Measurements from ENCODE around the gene ERLEC1. TPM values are rescaled to one million over a fixed set of nuclear protein-coding genes. Genes with fewer than 3 reads are reported as not detected.
"Not testable (repeated sequence)": the region's sequence is repeated elsewhere in the genome, so short reads cannot be mapped to it uniquely, and the experiment has no call there.

The ERLEC1 gene
- total and polyA plus RNA-seq, 2 donors: 32.8 to 34.4 TPM

GRCh38 chr2:53840580-53840979 is 53.7 kb downstream of the ERLEC1 start:
- no peak overlapping the region for H3K27ac ChIP-seq (ENCODE audit: low read depth in 1 of 2, low read length in 1 of 2)
- WGBS: 93% methylated on average over 1 of the region's 1 CpG
- no peak overlapping the region for H3K4me3 ChIP-seq (ENCODE audit: low read length in 2 of 2)
- no peaks in the 10 kb centered on the region for H3K36me3 ChIP-seq (ENCODE audit: control insufficient read depth in 2 of 2, insufficient read depth in 2 of 2, low read length in 1 of 2)
- H3K9me3 ChIP-seq (ENCODE audit: control insufficient read depth in 2 of 2, insufficient read depth in 1 of 2, low read length in 1 of 2): no peaks in the 10 kb centered on the region
- no peak for DNase-seq (ENCODE audit: low read depth in 6 of 9, low spot score in 9 of 9)
- H3K27me3 ChIP-seq (ENCODE audit: control insufficient read depth in 2 of 2, insufficient read depth in 1 of 2, low read length in 1 of 2): no peaks in the 10 kb centered on the region
- no peaks in the 10 kb centered on the region for H3K4me1 ChIP-seq (ENCODE audit: control insufficient read depth in 2 of 2, insufficient read depth in 2 of 2, low read length in 2 of 2)

DNA sequence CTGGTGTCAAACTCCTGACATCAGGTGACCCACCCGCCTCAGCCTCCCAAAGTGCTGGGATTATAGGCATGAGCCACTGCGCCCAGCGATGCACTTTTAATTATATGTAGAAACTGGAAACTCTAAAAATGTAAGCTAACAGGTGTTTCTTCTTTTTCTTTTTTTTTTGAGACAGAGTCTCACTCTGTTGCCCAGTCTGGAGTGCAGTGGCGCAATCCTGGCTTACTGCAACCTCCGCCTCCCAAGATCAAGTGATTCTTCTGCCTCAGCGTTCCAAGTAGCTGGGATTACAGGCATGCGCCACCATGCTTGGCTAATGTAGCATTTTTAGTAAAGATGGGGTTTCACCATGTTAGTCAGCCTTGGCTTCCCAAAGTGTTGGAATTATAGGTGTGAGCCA is 54.8 kb downstream of the ERLEC1 start:
- not testable (repeated sequence) for H3K27me3 ChIP-seq (ENCODE audit: control insufficient read depth in 2 of 2, insufficient read depth in 1 of 2, low read length in 1 of 2); DNase-seq (ENCODE audit: low read depth in 6 of 9, low spot score in 9 of 9); H3K27ac ChIP-seq (ENCODE audit: low read depth in 1 of 2, low read length in 1 of 2); H3K4me3 ChIP-seq (ENCODE audit: low read length in 2 of 2); H3K9me3 ChIP-seq (ENCODE audit: control insufficient read depth in 2 of 2, insufficient read depth in 1 of 2, low read length in 1 of 2); H3K36me3 ChIP-seq (ENCODE audit: control insufficient read depth in 2 of 2, insufficient read depth in 2 of 2, low read length in 1 of 2); H3K4me1 ChIP-seq (ENCODE audit: control insufficient read depth in 2 of 2, insufficient read depth in 2 of 2, low read length in 2 of 2)
- 99% methylated on average over 7 of the region's 7 CpGs for WGBS

DNA sequence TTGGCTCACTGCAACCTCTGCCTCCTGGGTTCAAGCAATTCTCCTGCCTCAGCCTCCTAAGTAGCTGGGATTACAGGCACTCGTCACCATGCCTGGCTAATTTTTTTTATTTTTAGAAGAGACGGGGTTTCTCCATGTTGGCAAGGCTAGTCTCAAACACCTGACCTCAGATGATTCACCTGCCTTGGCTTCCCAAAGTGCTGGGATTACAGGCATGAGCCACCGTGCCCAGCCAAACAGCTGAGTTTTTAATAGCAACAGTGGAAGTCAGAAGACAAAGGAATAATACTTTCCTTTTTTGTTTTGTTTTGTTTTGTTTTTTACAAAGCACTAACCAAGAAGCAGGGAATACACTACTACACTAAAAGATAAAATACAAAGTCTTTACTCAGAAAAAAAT is 56.0 kb downstream of the ERLEC1 start:
- H3K36me3 ChIP-seq (ENCODE audit: control insufficient read depth in 2 of 2, insufficient read depth in 2 of 2, low read length in 1 of 2): no peaks in the 10 kb centered on the region
- no peaks in the 10 kb centered on the region for H3K9me3 ChIP-seq (ENCODE audit: control insufficient read depth in 2 of 2, insufficient read depth in 1 of 2, low read length in 1 of 2)
- no peaks in the 10 kb centered on the region for H3K4me1 ChIP-seq (ENCODE audit: control insufficient read depth in 2 of 2, insufficient read depth in 2 of 2, low read length in 2 of 2)
- no peak for DNase-seq (ENCODE audit: low read depth in 6 of 9, low spot score in 9 of 9)
- WGBS: 92% methylated on average over 3 of the region's 3 CpGs
- H3K4me3 ChIP-seq (ENCODE audit: low read length in 2 of 2): no peak overlapping the region
- H3K27me3 ChIP-seq (ENCODE audit: control insufficient read depth in 2 of 2, insufficient read depth in 1 of 2, low read length in 1 of 2): no peaks in the 10 kb centered on the region
- H3K27ac ChIP-seq (ENCODE audit: low read depth in 1 of 2, low read length in 1 of 2): no peak overlapping the region

DNA sequence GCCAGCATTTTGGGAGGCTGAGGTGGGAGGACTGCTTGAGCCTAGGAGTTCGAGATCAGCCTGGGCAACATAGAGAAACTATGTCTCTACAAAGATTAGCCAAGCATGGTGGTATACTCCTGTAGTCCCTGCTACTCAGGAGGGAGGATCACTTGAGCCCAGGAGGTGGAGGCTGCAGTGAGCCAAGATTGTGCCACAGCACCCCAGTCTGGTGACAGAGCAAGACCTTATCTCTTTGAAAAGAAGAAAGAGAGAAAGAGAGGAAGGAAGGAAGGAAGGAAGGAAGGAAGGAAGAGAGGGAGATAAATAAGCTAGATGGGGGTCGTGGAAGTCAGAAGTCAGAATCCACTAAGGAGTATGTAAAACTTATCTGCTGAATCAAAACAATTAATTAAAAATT is 56.8 kb downstream of the ERLEC1 start:
- no peak overlapping the region for H3K4me3 ChIP-seq (ENCODE audit: low read length in 2 of 2)
- H3K27ac ChIP-seq (ENCODE audit: low read depth in 1 of 2, low read length in 1 of 2): no peak overlapping the region
- WGBS: 71% methylated on average over 2 of the region's 2 CpGs
- H3K9me3 ChIP-seq (ENCODE audit: control insufficient read depth in 2 of 2, insufficient read depth in 1 of 2, low read length in 1 of 2): no peaks in the 10 kb centered on the region
- H3K36me3 ChIP-seq (ENCODE audit: control insufficient read depth in 2 of 2, insufficient read depth in 2 of 2, low read length in 1 of 2): no peaks in the 10 kb centered on the region
- DNase-seq (ENCODE audit: low read depth in 6 of 9, low spot score in 9 of 9): no peak
- no peaks in the 10 kb centered on the region for H3K27me3 ChIP-seq (ENCODE audit: control insufficient read depth in 2 of 2, insufficient read depth in 1 of 2, low read length in 1 of 2)
- no peaks in the 10 kb centered on the region for H3K4me1 ChIP-seq (ENCODE audit: control insufficient read depth in 2 of 2, insufficient read depth in 2 of 2, low read length in 2 of 2)

DNA sequence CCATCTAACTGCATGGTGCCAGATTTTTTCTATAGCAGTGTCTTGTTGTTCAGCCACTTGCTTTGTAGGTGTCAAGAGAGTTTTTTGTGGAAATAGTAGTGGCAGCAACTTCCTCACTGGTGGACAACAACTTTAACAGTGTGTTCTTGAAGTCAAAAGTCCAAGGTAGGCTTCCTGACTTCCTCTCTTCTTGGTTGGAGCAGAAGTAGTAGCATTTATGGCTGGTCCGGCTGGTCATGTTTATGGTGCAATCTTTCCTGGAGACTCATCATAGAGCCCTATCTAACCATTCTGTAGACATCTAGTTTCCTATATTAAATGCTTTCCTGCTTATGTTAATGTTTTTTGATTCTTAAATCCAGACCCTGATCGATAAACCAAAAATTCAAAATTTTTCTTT is 61.2 kb downstream of the ERLEC1 start:
- H3K4me1 ChIP-seq (ENCODE audit: control insufficient read depth in 2 of 2, insufficient read depth in 2 of 2, low read length in 2 of 2): no peaks in the 10 kb centered on the region
- 100% methylated on average over 2 of the region's 2 CpGs for WGBS
- H3K9me3 ChIP-seq (ENCODE audit: control insufficient read depth in 2 of 2, insufficient read depth in 1 of 2, low read length in 1 of 2): no peaks in the 10 kb centered on the region
- no peak overlapping the region for H3K4me3 ChIP-seq (ENCODE audit: low read length in 2 of 2)
- no peak for DNase-seq (ENCODE audit: low read depth in 6 of 9, low spot score in 9 of 9)
- H3K36me3 ChIP-seq (ENCODE audit: control insufficient read depth in 2 of 2, insufficient read depth in 2 of 2, low read length in 1 of 2): no peaks in the 10 kb centered on the region
- H3K27ac ChIP-seq (ENCODE audit: low read depth in 1 of 2, low read length in 1 of 2): no peak overlapping the region
- no peaks in the 10 kb centered on the region for H3K27me3 ChIP-seq (ENCODE audit: control insufficient read depth in 2 of 2, insufficient read depth in 1 of 2, low read length in 1 of 2)

GRCh38 chr2:53851052-53851757 is 64.4 kb downstream of the ERLEC1 start:
- H3K9me3 ChIP-seq (ENCODE audit: control insufficient read depth in 2 of 2, insufficient read depth in 1 of 2, low read length in 1 of 2); H3K4me3 ChIP-seq (ENCODE audit: low read length in 2 of 2); H3K27me3 ChIP-seq (ENCODE audit: control insufficient read depth in 2 of 2, insufficient read depth in 1 of 2, low read length in 1 of 2); H3K27ac ChIP-seq (ENCODE audit: low read depth in 1 of 2, low read length in 1 of 2); DNase-seq (ENCODE audit: low read depth in 6 of 9, low spot score in 9 of 9); H3K4me1 ChIP-seq (ENCODE audit: control insufficient read depth in 2 of 2, insufficient read depth in 2 of 2, low read length in 2 of 2): not testable (repeated sequence)
- H3K36me3 ChIP-seq (ENCODE audit: control insufficient read depth in 2 of 2, insufficient read depth in 2 of 2, low read length in 1 of 2): peaks cover 12 to 13% of the 10 kb centered on the region in 2 donors
- WGBS: 97% methylated on average over 9 of the region's 9 CpGs

DNA sequence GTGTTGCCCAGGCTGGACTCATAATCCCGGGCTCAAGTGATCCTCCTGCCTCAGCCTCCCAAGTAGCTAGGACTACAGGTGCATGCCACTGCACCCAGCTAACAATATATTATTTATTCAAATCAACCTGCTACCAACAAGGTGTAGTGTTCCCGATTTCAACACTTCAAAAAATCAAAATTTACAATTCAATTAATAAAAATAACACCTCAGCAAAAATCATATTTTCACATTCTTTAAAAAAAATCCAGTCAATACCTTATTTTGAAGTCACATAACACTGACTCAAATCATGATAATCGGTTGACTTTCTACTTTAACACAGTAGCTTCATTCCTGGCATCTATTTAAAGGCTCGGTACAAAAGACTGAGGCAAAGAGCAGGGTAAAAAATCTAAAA is 65.7 kb downstream of the ERLEC1 start:
- DNase-seq (ENCODE audit: low read depth in 6 of 9, low spot score in 9 of 9): no peak
- Histone ChIP-seq H3K27me3 (ENCODE audit: control insufficient read depth in 2 of 2, insufficient read depth in 1 of 2, low read length in 1 of 2) (no peaks in the 10 kb centered on the region), H3K36me3 (ENCODE audit: control insufficient read depth in 2 of 2, insufficient read depth in 2 of 2, low read length in 1 of 2) (peaks cover 12 to 13% of the 10 kb centered on the region in 2 donors), H3K4me3 (ENCODE audit: low read length in 2 of 2) (no peak overlapping the region), H3K27ac (ENCODE audit: low read depth in 1 of 2, low read length in 1 of 2) (no peak overlapping the region), H3K4me1 (ENCODE audit: control insufficient read depth in 2 of 2, insufficient read depth in 2 of 2, low read length in 2 of 2) (no peaks in the 10 kb centered on the region), H3K9me3 (ENCODE audit: control insufficient read depth in 2 of 2, insufficient read depth in 1 of 2, low read length in 1 of 2) (no peaks in the 10 kb centered on the region)
- 92% methylated on average over 4 of the region's 4 CpGs for WGBS

DNA sequence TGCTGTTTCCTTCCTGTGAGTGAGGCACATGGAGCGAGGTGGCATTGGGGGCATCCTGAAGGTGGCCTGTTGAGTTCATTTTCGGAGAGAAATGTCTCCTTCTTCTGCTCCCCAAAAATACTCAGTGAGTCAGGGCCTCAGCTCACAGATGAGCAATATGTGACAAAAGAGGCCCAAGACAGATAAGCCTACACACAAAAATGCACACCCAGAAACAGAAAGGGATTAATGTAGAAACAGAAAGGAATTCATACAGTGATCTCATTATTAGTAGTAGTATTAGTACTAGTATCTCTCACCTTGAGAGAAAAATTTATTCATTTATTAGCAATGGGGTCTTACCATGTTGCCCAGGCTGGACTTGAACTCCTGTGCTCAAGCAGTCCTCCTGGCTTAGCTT is 67.8 kb downstream of the ERLEC1 start:
- no peak for DNase-seq (ENCODE audit: low read depth in 6 of 9, low spot score in 9 of 9)
- Histone ChIP-seq H3K4me1 (ENCODE audit: control insufficient read depth in 2 of 2, insufficient read depth in 2 of 2, low read length in 2 of 2) (no peaks in the 10 kb centered on the region), H3K4me3 (ENCODE audit: low read length in 2 of 2) (no peak overlapping the region), H3K36me3 (ENCODE audit: control insufficient read depth in 2 of 2, insufficient read depth in 2 of 2, low read length in 1 of 2) (peaks cover 13 to 18% of the 10 kb centered on the region in 2 donors), H3K27ac (ENCODE audit: low read depth in 1 of 2, low read length in 1 of 2) (no peak overlapping the region), H3K9me3 (ENCODE audit: control insufficient read depth in 2 of 2, insufficient read depth in 1 of 2, low read length in 1 of 2) (no peaks in the 10 kb centered on the region), H3K27me3 (ENCODE audit: control insufficient read depth in 2 of 2, insufficient read depth in 1 of 2, low read length in 1 of 2) (no peaks in the 10 kb centered on the region)
- 97% methylated on average over 2 of the region's 2 CpGs for WGBS

DNA sequence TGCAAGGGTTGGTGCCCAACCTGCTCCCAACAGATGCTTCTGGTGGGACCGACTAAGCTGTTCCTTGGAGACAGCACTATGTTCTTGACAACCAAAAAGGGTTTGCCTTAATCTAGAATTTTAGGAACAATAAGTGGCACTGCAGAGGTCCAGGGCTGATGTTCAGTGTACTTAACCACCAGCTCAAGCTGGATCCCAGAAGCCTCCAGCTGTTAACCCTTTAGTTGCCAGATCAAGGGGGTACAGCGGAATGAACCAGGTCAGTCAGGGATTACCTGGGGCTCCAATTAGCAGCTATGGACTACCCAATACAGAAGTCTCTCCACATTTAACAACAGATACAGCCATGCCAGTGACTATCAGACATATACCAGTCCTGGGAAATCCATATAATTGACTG is 69.4 kb downstream of the ERLEC1 start:
- H3K27me3 ChIP-seq (ENCODE audit: control insufficient read depth in 2 of 2, insufficient read depth in 1 of 2, low read length in 1 of 2): no peaks in the 10 kb centered on the region
- no peak for DNase-seq (ENCODE audit: low read depth in 6 of 9, low spot score in 9 of 9)
- no peaks in the 10 kb centered on the region for H3K4me1 ChIP-seq (ENCODE audit: control insufficient read depth in 2 of 2, insufficient read depth in 2 of 2, low read length in 2 of 2)
- 96% methylated on average over 2 of the region's 2 CpGs for WGBS
- no peak overlapping the region for H3K27ac ChIP-seq (ENCODE audit: low read depth in 1 of 2, low read length in 1 of 2)
- H3K9me3 ChIP-seq (ENCODE audit: control insufficient read depth in 2 of 2, insufficient read depth in 1 of 2, low read length in 1 of 2): no peaks in the 10 kb centered on the region
- H3K36me3 ChIP-seq (ENCODE audit: control insufficient read depth in 2 of 2, insufficient read depth in 2 of 2, low read length in 1 of 2): peaks cover 13 to 22% of the 10 kb centered on the region in 2 donors
- no peak overlapping the region for H3K4me3 ChIP-seq (ENCODE audit: low read length in 2 of 2)

Measured in thymus (tissue), 11 donors.